NCI-H1436 (cell line): ENCODE data around the gene SELENOH.
"Not testable (repeated sequence)": the region's sequence is repeated elsewhere in the genome, so short reads cannot be mapped to it uniquely, and the experiment has no call there.

ENCODE experiments used
- DNase-seq: peaks from one replicate; lab custom pipeline; 2025; lab: John Stamatoyannopoulos, UW

Gene SELENOH

GRCh38 chr11:57741132-57742086 lies at the start of gene SELENOH:
Gene SELENOH (plus strand): TSS chr11:57741491. CDS start chr11:57741596, 105 bp downstream.
- peak; percentile 96 for DNase-seq

- no peak for DNase-seq
Observed at GRCh38 chr11:57698843-57699365, 42.4 kb upstream of the SELENOH start.

DNA sequence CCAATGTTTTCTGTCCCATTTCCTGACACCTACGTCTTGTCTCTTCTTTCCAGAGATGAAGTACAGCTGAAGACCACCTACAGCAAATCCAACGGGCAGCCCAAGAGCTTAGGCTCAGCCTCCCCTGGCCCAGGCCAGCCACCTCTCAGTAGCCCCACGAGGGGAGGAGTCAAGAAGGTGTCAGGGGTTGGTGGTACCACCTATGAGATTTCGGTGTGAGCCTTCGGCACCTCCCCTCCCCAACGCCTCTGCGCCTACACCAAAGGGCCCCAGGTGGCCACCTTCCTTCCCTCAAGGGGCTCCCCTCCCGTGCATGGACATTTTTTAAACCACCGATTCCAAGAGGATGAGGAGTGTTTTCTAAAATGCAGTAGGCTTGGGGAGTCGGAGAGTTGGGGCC lies 41.5 kb upstream of the SELENOH start:
- no peak for DNase-seq

DNA sequence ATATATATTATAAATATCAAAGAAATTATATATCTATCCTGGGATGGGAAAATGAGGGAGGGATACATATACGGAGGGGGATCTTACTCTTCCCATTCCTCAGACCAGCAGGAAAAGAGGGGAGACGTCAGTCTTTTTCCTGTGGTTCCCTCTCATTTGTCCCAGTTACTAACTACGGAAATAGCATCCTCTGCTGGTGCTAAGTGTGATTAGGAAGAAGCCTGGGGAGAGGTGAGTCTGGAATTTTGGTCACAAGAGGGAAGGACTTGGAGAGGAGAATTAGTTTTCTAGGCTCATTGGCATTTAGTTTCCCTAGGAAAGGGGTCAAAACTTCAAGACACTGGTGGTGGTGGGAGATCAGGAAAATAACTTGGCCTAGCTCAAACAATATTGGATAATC lies 40.9 kb upstream of the SELENOH start:
- no peak for DNase-seq

DNA sequence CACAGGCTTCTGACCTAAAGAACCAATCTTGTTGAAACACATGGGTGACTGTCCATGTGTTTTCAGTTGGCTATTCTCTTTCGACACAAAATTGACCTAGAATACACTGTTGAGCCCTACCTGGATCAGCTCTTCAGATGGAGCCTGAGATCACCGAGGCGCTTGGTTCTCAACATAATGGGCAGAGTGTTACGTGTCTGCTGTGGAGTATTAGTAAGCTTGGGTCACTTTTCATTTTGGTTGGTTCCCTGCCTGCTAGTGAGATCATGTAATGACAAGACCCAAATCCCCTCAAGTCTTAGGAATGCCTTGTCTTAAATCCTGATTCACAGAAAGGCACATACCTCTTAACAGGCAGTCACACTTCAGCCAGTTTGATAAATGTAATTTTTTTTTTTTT lies 38.0 kb upstream of the SELENOH start:
- no peak for DNase-seq

DNA sequence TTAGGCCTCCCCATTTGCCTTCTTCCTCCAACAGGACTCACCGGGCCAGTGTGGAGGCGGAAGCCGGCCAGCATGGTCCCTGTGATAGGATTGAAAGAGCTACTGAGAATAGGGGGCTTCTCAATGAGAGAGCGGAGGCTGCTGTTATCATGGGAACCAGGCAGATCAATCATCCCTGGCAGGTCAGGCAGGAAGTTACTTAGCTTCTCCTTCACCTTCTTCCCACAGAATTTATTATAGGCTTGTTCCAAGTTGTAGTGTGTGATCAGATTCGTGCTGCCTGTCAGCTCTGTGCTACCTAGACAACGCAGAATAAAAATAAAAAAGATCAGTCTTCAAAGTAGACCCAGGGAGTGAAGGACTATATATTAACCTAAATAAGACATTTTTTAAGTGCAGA lies 36.4 kb upstream of the SELENOH start:
- no peak for DNase-seq

DNA sequence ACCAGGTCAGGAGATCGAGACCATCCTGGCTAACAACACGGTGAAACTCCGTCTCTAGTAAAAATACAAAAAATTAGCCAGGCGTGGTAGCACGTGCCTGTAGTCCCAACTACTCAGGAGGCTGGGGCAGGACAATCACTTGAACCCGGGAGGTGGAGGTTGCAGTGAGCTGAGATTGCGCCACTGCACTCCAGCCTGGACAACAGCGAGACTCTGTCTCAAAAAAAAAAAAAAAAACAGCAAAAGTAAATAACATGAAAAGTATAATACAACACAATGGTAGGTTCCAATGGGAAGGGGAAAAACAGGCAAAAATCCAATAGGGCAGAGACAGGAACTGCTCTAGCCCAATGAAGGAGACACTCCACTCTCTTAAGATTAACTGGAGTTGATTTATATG lies 35.9 kb upstream of the SELENOH start:
- not testable (repeated sequence) for DNase-seq

GRCh38 chr11:57709802-57710367 lies 31.4 kb upstream of the SELENOH start:
- no peak for DNase-seq

DNA sequence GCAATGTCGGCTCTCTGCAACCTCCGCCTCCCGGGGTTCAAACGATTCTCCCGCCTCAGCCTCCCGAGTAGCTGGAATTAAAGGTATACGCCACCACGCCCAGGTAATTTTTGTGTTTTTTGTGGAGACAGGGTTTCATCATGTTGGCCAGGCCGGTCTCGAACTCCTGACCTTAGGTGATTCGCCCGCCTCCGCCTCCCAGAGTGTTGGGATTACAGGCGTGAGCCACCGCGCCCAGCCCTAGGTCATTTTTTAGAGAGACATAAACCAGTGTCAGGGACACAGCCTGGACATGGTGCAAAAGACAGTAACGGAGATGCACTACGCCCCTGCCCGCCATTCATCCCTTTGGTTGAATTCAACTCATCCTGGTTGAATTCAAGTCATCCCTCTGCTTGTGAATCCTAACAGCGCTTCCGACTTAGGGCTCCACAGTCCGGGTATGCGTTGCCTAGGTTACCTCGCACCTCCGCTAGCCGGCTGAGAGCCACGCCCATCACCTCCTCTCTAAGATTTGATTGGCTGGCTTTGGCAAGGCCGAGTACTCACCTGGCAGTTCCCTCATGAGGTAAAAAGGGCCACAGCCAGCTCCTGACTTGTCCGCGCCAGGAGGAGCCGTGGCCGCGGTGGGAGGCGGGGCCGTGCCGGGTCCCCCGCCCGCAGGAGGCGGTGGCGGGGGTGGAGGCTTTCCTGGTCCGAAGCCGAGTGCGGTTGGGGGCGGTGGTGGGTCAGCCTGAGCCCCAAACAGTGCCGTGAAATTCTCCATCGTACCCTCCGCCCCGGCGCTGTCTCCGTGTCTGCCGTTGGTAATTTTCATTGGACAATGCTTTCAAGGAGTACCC lies 29.7 kb upstream of the SELENOH start, which contains the start of gene MED19:
Gene MED19 (minus strand): TSS at position 802 of the 842 bp plus-strand sequence. CDS start 36 bp downstream, at position 766.
- DNase-seq: peak; percentile 85

DNA sequence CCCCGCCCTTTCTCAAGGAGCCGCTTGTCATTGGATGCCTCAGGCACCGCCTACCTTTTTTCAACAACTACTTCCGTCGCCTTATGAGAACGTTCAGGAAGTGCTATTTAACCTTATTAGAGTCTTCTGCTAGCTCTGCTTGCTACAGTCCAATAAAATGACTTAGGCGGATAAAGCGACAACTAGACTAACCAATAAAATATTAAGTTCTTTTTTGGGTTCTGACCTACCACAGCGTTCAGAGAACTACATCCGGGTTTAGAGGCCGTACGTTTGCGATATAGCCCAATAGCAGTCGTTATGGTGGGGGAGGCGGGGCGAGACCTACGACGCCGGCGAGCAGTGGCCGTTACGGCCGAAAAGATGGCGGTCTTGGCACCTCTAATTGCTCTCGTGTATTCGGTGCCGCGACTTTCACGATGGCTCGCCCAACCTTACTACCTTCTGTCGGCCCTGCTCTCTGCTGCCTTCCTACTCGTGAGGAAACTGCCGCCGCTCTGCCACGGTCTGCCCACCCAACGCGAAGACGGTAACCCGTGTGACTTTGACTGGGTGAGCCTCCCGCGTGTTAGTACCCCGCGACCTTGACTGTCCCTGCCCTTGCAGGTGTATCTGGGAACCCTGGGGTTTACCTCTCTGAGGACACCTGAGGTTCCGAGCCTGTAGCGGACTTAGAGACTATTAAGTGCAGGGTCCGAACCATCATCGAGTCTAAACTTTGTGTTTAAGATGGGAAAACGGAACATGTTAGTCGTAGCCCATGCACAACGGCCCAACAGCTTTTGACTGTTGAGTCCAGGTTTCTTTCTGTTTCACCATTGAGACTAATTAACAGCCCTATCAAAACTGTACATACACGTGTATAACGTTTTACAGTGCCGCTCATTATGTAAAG lies 28.8 kb upstream of the SELENOH start, which contains the start of gene TMX2:
Gene TMX2 (plus strand): TSS at position 338 of the 895 bp plus-strand sequence. CDS start 26 bp downstream, at position 364.
- peak; percentile 98 for DNase-seq

- no peak for DNase-seq
Observed at GRCh38 chr11:57713835-57714234, 27.5 kb upstream of the SELENOH start.

DNA sequence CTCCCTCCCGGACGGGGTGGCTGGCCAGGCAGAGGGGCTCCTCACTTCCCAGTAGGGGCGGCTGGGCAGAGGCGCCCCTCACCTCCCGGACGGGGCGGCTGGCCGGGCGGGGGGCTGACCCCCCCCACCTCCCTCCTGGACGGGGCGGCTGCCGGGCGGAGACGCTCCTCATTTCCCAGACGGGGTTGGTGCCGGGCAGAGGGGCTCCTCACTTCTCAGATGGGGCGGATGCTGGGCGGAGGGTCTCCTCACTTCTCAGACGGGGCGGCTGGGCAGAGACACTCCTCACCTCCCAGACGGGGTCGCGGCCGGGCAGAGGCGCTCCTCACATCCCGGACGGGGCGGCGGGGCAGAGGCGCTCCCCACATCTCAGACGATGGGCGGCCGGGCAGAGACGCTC lies 24.6 kb upstream of the SELENOH start:
- DNase-seq: not testable (repeated sequence)

DNA sequence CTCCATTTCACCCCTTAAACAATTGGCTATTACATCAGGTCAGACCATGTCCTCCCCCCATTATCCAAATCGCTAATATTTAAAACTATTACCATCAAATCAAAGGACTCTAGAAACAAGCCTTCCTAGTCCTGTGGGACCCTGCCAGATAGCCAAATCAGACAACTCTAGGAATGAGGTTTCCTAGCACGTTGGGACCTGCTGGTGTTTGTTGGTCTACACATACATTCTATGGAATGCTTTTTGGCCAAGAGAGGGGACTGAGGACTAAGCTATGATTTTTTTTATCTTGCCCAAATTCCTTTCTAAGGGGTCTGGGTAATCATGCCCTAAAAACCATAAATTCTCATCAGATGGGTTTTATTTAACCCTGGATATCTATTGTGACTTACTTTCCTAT lies 14.1 kb upstream of the SELENOH start:
- DNase-seq: no peak

DNA sequence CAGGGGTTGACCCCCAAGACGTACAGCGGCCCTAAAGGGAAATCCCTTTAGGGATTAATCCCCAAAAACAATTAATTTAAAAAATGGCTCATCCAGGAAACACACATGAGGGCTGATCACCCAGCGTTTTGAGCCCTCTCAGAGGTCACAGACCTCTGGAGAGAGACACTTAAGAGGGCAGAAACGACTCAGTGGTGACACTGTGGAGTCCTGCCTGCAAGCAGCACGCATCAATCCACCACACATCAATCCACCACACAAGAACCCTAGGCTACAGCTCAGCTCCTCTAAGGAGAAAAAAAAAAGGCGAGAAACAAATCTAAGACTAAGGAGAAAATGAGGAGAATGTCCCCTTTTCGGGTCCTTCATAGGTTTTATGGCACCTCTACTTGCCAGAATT lies 12.5 kb upstream of the SELENOH start:
- DNase-seq: no peak

- no peak for DNase-seq
Observed at GRCh38 chr11:57729479-57729878, 11.8 kb upstream of the SELENOH start.

- no peak for DNase-seq
Observed at GRCh38 chr11:57732661-57733060, 8.6 kb upstream of the SELENOH start.

GRCh38 chr11:57735619-57736298 lies 5.5 kb upstream of the SELENOH start:
- DNase-seq: no peak

DNA sequence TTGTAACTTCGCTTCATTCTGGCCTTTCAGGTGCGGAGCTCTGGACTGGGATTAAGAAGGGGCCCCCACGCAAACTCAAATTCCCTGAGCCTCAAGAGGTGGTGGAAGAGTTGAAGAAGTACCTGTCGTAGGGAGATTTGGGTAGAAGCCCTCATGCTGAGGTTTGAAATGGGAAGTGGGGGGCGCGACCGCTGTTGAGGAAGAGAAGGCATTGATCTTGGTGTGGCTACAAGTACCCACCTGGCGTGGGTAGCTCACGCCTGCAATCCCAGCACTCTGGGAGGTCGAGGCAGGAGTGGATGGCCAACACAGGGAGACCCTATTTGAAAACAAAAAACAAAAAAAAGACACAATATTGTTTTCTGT lies 779 bp downstream of the SELENOH start:
- DNase-seq: no peak

- no peak for DNase-seq
Observed at GRCh38 chr11:57744357-57744756, 3.1 kb downstream of the SELENOH start.

GRCh38 chr11:57745206-57745605 lies 3.9 kb downstream of the SELENOH start:
- no peak for DNase-seq
